Hematopoietic multipotent progenitor cell treated with erythropoietin and hydrocortisone succinate and interleukin-3 and kit ligand, for 15 days (in vitro differentiated cells): ENCODE measurements around the gene RNF146.
"Not testable (repeated sequence)": the region's sequence is repeated elsewhere in the genome, so short reads cannot be mapped to it uniquely, and the experiment has no call there.

Source experiments
- DNase-seq: peaks from one replicate; pipeline ENCODE4 v3.0.0-alpha.2; 2015; ENCODE audit warnings: low spot score

RNF146 gene

GRCh38 chr6:127282184-127282583, 15.5 kb downstream of the RNF146 start:
- no peak for DNase-seq

- no peak for DNase-seq
Measured at GRCh38 chr6:127288705-127289104, 22.0 kb downstream of the RNF146 start.

- no peak for DNase-seq
Measured at GRCh38 chr6:127289934-127290333, 23.3 kb downstream of the RNF146 start.

- no peak for DNase-seq
Measured at GRCh38 chr6:127290391-127291265, 24.0 kb downstream of the RNF146 start.

GRCh38 chr6:127291495-127291894, 24.8 kb downstream of the RNF146 start:
- no peak for DNase-seq

GRCh38 chr6:127297502-127298070, 30.9 kb downstream of the RNF146 start:
- no peak for DNase-seq

- DNase-seq: no peak
Measured at GRCh38 chr6:127298475-127298874, 31.8 kb downstream of the RNF146 start.

GRCh38 chr6:127299522-127300240, 33.0 kb downstream of the RNF146 start:
- DNase-seq: no peak

- no peak for DNase-seq
Measured at GRCh38 chr6:127300411-127300810, 33.7 kb downstream of the RNF146 start.

- DNase-seq: no peak
Measured at GRCh38 chr6:127301199-127301700, 34.6 kb downstream of the RNF146 start.

GRCh38 chr6:127302728-127303660, 36.3 kb downstream of the RNF146 start:
- DNase-seq: peak; percentile 58

GRCh38 chr6:127303917-127304316, 37.3 kb downstream of the RNF146 start:
- DNase-seq: no peak

GRCh38 chr6:127305741-127306140, 39.1 kb downstream of the RNF146 start:
- no peak for DNase-seq

GRCh38 chr6:127317388-127318128, 50.9 kb downstream of the RNF146 start:
- no peak for DNase-seq

- DNase-seq: no peak
Measured at GRCh38 chr6:127319686-127320085, 53.0 kb downstream of the RNF146 start.

- DNase-seq: no peak
Measured at GRCh38 chr6:127328043-127328609, 61.5 kb downstream of the RNF146 start.

- DNase-seq: not testable (repeated sequence)
Measured at GRCh38 chr6:127331256-127331655, 64.6 kb downstream of the RNF146 start.

GRCh38 chr6:127332383-127332961, 65.8 kb downstream of the RNF146 start:
- DNase-seq: no peak
